Right atrium auricular region (tissue), 2 donors: Measurements from ENCODE around the gene ETV7. TPM values are rescaled to one million over a fixed set of nuclear protein-coding genes. Genes with fewer than 3 reads are reported as not detected.

Experiments
- DNase-seq: peaks from one replicate; pipeline ENCODE4 v3.0.0-alpha.2; 2019; ENCODE audit warnings: low spot score
- H3K27ac ChIP-seq, 2 donors: fragments of 200-600 bp; sonication (generic); 1 replicate in 1 of 2; 2 replicates in 1 of 2; pipeline ENCODE4 v1.5.1; 2016 to 2019
- H3K27me3 ChIP-seq, 2 donors: fragments of 200-600 bp; sonication (generic); one replicate each; pipeline versions ENCODE4 v1.5.1 to v1.6.0; 2017 to 2019
- H3K36me3 ChIP-seq: fragments of 200-600 bp; sonication (generic); one replicate; pipeline ENCODE4 v1.5.1; 2016
- H3K4me1 ChIP-seq, 2 donors: fragments of 200-600 bp; sonication (generic); one replicate each; pipeline versions ENCODE4 v1.5.1 to v1.6.0; 2017 to 2019
- H3K4me3 ChIP-seq, 2 donors: fragments of 200-600 bp; sonication (generic); 1 replicate in 1 of 2; 2 replicates in 1 of 2; pipeline ENCODE4 v1.5.1; 2017 to 2019; ENCODE audit warnings: mild to moderate bottlenecking in 1 of 2, moderate library complexity in 1 of 2
- H3K9me3 ChIP-seq, 2 donors: fragments of 200-600 bp; sonication (generic); one replicate each; pipeline ENCODE4 v1.5.1; 2019
- total RNA-seq, 2 donors: library from RNA; depleted of rRNA; stranded (reverse); fragments of >200 nt; gene quantifications; one replicate each; pipeline ENCODE4 v1.1.0, GENCODE V29; 2016
- TF ChIP-seq, protein P1 (sequence below), 2 donors: fragments of 200-600 bp; sonication (generic); IDR thresholded peaks; one replicate each; pipeline ENCODE4 v1.5.1; 2019; ENCODE audit warnings: antibody characterized with exemption in 2 of 2

Gene ETV7
- total RNA-seq, 2 donors from 2014 or later: 0.33 to 0.43 TPM

DNA sequence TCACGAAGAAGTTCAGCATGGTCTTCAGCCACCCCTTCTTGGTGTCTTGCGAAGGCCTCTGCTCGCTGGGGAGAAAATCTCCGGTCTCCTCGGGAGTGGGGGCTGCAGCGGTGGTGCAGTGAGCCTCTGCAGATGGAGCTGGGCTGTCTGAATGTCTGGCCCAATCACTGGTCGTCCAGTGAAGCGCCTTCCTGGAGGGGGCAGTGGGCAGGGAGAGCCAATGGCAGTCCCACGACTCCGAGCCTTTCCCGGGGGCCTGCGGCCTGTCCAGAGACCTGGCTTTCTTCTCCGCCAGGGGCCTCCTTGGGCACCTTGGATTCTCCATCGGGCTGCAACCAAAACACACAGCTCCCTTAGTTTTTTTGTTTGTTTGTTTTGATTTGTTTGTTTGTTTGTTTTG lies 57.1 kb downstream of the ETV7 start:
- Histone ChIP-seq H3K27ac (no peak overlapping the region), H3K4me1 (peaks cover 0 to 19% of the 10 kb centered on the region in 2 donors), H3K27me3 (peaks cover 0 to 6% of the 10 kb centered on the region in 2 donors), H3K9me3 (no peaks in the 10 kb centered on the region), H3K4me3 (no peak overlapping the region), H3K36me3 (no peaks in the 10 kb centered on the region)
- no peak for DNase-seq
- TF ChIP-seq, protein P1, sequence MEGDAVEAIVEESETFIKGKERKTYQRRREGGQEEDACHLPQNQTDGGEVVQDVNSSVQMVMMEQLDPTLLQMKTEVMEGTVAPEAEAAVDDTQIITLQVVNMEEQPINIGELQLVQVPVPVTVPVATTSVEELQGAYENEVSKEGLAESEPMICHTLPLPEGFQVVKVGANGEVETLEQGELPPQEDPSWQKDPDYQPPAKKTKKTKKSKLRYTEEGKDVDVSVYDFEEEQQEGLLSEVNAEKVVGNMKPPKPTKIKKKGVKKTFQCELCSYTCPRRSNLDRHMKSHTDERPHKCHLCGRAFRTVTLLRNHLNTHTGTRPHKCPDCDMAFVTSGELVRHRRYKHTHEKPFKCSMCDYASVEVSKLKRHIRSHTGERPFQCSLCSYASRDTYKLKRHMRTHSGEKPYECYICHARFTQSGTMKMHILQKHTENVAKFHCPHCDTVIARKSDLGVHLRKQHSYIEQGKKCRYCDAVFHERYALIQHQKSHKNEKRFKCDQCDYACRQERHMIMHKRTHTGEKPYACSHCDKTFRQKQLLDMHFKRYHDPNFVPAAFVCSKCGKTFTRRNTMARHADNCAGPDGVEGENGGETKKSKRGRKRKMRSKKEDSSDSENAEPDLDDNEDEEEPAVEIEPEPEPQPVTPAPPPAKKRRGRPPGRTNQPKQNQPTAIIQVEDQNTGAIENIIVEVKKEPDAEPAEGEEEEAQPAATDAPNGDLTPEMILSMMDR (IDR thresholded peaks at IDR 0.05): no peak

DNA sequence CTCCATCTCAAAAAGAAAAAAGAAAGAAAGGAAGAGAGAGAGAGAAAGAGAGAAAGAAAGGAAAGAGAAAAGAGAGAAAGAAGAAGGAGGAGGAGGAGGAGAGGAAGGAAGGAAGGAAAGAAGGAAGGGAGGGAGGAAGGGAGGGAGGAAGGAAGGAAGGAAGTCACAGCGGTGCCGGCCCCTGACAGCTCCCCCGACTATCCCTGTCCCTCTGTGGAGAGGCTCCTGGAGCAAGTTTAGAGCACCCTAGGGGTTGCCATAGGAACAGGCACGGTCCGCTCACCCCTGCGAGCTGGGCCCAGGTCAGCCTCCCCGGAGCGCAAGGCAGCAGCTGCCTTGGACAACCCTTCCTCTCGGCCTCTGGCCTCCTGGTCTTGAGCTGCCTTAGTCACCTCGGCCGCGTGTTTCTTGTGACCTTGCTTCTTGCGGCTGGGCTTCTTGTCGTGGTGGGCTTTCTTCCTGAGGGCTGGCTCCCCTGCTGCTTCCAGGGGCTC lies 57.6 kb downstream of the ETV7 start:
- TF ChIP-seq, protein P1 (IDR thresholded peaks at IDR 0.05): no peak
- Histone ChIP-seq H3K4me3 (no peak overlapping the region), H3K9me3 (no peaks in the 10 kb centered on the region)

GRCh38 chr6:36328600-36328999 lies 58.9 kb downstream of the ETV7 start:
- TF ChIP-seq, protein P1 (IDR thresholded peaks at IDR 0.05): no peak
- no peaks in the 10 kb centered on the region for H3K27me3 ChIP-seq
- peaks cover 0 to 6% of the 10 kb centered on the region in 2 donors for H3K4me1 ChIP-seq
- H3K4me3 ChIP-seq: no peak overlapping the region
- no peak for DNase-seq
- no peaks in the 10 kb centered on the region for H3K9me3 ChIP-seq
- no peak overlapping the region for H3K27ac ChIP-seq
- no peaks in the 10 kb centered on the region for H3K36me3 ChIP-seq

More for the DNA sequence above, 57.6 kb downstream of the ETV7 start:
- no peak overlapping the region for H3K27ac ChIP-seq
- peaks cover 0 to 6% of the 10 kb centered on the region in 2 donors for H3K27me3 ChIP-seq
- peaks cover 0 to 18% of the 10 kb centered on the region in 2 donors for H3K4me1 ChIP-seq
- H3K36me3 ChIP-seq: no peaks in the 10 kb centered on the region
- DNase-seq: no peak

DNA sequence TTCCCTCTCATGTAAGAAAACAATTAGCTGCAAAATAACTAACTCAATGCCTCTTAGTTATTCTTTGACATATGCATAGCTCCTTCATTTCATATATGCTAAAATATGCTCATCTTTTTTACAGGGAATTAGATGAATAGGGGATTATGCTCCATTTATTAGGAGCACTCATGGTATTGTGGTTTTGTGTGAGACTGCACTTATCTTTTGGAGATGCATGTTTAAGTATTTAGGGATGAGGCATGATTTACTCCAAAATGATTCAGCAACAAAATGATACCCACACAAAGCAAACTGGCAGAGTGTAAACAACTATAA lies 59.6 kb downstream of the ETV7 start:
- no peak overlapping the region for H3K27ac ChIP-seq
- DNase-seq: no peak
- no peaks in the 10 kb centered on the region for H3K4me1 ChIP-seq
- H3K27me3 ChIP-seq: no peaks in the 10 kb centered on the region
- no peak overlapping the region for H3K4me3 ChIP-seq
- H3K9me3 ChIP-seq: no peaks in the 10 kb centered on the region
- no peaks in the 10 kb centered on the region for H3K36me3 ChIP-seq
- TF ChIP-seq, protein P1 (IDR thresholded peaks at IDR 0.05): no peak

GRCh38 chr6:36327226-36327918 lies 60.1 kb downstream of the ETV7 start:
- TF ChIP-seq, protein P1 (IDR thresholded peaks at IDR 0.05): no peak
- H3K9me3 ChIP-seq: no peaks in the 10 kb centered on the region
- H3K4me3 ChIP-seq: no peak overlapping the region
- no peaks in the 10 kb centered on the region for H3K27me3 ChIP-seq
- no peak for DNase-seq
- H3K4me1 ChIP-seq: no peaks in the 10 kb centered on the region
- no peaks in the 10 kb centered on the region for H3K36me3 ChIP-seq
- H3K27ac ChIP-seq: no peak overlapping the region
